Thyroid gland (tissue), 4 donors: ENCODE measurements around the gene ACADSB. TPM values are rescaled to one million over a fixed set of nuclear protein-coding genes. Genes with fewer than 3 reads are reported as not detected.

Source experiments
- DNase-seq, 2 donors: peaks; one replicate each; pipeline ENCODE4 v3.0.0-alpha.2; 2019
- H3K27ac ChIP-seq, 3 donors: fragments of 200-600 bp; sonication (generic); 1 replicate in 2 of 3; 2 replicates in 1 of 3; pipeline ENCODE4 v1.5.1; 2016 to 2019; ENCODE audit warnings: mild to moderate bottlenecking in 1 of 3, moderate library complexity in 1 of 3
- H3K27me3 ChIP-seq: fragments of 200-600 bp; sonication (generic); one replicate; pipeline ENCODE4 v1.5.1; 2019
- H3K36me3 ChIP-seq, 2 donors: fragments of 200-600 bp; sonication (generic); one replicate each; pipeline ENCODE4 v1.5.1; 2016 to 2019
- H3K4me1 ChIP-seq, 2 donors: fragments of 200-600 bp; sonication (generic); one replicate each; pipeline ENCODE4 v1.5.1; 2017 to 2019
- H3K4me3 ChIP-seq, 3 donors: fragments of 200-600 bp; sonication (generic); replicated peaks in 1 of 3; 1 replicate in 2 of 3; 2 replicates in 1 of 3; pipeline ENCODE4 v1.5.1; 2016; ENCODE audit warnings: mild to moderate bottlenecking in 1 of 3
- H3K9me3 ChIP-seq: fragments of 200-600 bp; sonication (generic); one replicate; pipeline ENCODE4 v1.5.1; 2017
- CTCF ChIP-seq, 6 experiments: fragments of 200-600 bp in 3 of 6; fragments of 450-650 bp in 3 of 6; sonication (generic) in 3 of 6; IDR thresholded peaks; one replicate each; pipeline ENCODE4 v1.5.1; 2016 to 2019; ENCODE audit warnings: antibody characterized with exemption in 6 of 6, mild to moderate bottlenecking in 2 of 6, inconsistent platforms in 1 of 6, moderate library complexity in 1 of 6
- POLR2A ChIP-seq, 2 donors: fragments of 450-650 bp; IDR thresholded peaks; one replicate each; pipeline ENCODE4 v1.6.1; 2017; ENCODE audit warnings: antibody characterized with exemption in 2 of 2, mild to moderate bottlenecking in 2 of 2, moderate library complexity in 1 of 2
- WGBS, 2 donors: methylation state at CpG; one replicate each; pipeline ENCODE4 v1.1.5; 2017; 5-methylcytosine and 5-hydroxymethylcytosine counted together
- intact Hi-C: fragments of 100-400 bp; cut with DNase I; formaldehyde crosslinking; loops from one replicate; pipeline ENCODE4 v1.15.1; 2023
- total RNA-seq, 4 donors: library from RNA; depleted of rRNA; stranded (reverse); fragments of >200 nt; gene quantifications; one replicate each; pipeline ENCODE4 v1.2.3, GENCODE V29; 2016

ACADSB gene
- total RNA-seq, 4 donors from 2014 or later, result 14.4 to 23.8 (median 17.5) TPM

- no peak overlapping the region for H3K4me3 ChIP-seq
- peak in 1 of 6 experiments; percentile 27 for TF ChIP-seq CTCF (IDR thresholded peaks at IDR 0.05)
- no peak for TF ChIP-seq POLR2A (IDR thresholded peaks at IDR 0.05)
- DNase-seq, result no peak
- no peak overlapping the region for H3K27ac ChIP-seq
- H3K27me3 ChIP-seq, result no peaks in the 10 kb centered on the region
- peaks cover 0 to 6% of the 10 kb centered on the region in 2 donors for H3K4me1 ChIP-seq
- WGBS, 2 donors, result 60 to 62% methylated on average over 3 of the region's 3 CpGs
- intact Hi-C loops, result no loop called here
- H3K9me3 ChIP-seq, result no peaks in the 10 kb centered on the region
- no peaks in the 10 kb centered on the region for H3K36me3 ChIP-seq
Observed at GRCh38 chr10:123021517-123021916, 12.7 kb downstream of the ACADSB start.

- Histone ChIP-seq H3K4me1 (peaks cover 0 to 6% of the 10 kb centered on the region in 2 donors), H3K27me3 (no peaks in the 10 kb centered on the region), H3K27ac (no peak overlapping the region), H3K4me3 (no peak overlapping the region), H3K36me3 (no peaks in the 10 kb centered on the region), H3K9me3 (no peaks in the 10 kb centered on the region)
- 82 to 83% methylated on average over 2 of the region's 2 CpGs for WGBS, 2 donors
- intact Hi-C loops, result no loop called here
- no peak for DNase-seq
- no peak for TF ChIP-seq CTCF (IDR thresholded peaks at IDR 0.05)
- TF ChIP-seq POLR2A (IDR thresholded peaks at IDR 0.05), result no peak
Observed at GRCh38 chr10:123024540-123024939, 15.7 kb downstream of the ACADSB start.

- intact Hi-C loops, result no loop called here
- Histone ChIP-seq H3K27me3 (no peaks in the 10 kb centered on the region), H3K36me3 (no peaks in the 10 kb centered on the region), H3K9me3 (no peaks in the 10 kb centered on the region), H3K27ac (no peak overlapping the region), H3K4me1 (peaks cover 0 to 6% of the 10 kb centered on the region in 2 donors), H3K4me3 (no peak overlapping the region)
- 49 to 55% methylated on average over 1 of the region's 1 CpG for WGBS, 2 donors
- TF ChIP-seq CTCF (IDR thresholded peaks at IDR 0.05), result no peak
- TF ChIP-seq POLR2A (IDR thresholded peaks at IDR 0.05), result no peak
- no peak for DNase-seq
Observed at GRCh38 chr10:123026302-123026701, 17.5 kb downstream of the ACADSB start.

- Histone ChIP-seq H3K4me3 (no peak overlapping the region), H3K27me3 (no peaks in the 10 kb centered on the region), H3K27ac (no peak overlapping the region), H3K9me3 (no peaks in the 10 kb centered on the region), H3K36me3 (no peaks in the 10 kb centered on the region), H3K4me1 (no peaks in the 10 kb centered on the region)
- no peak for DNase-seq
- intact Hi-C loops, result no loop called here
- TF ChIP-seq CTCF (IDR thresholded peaks at IDR 0.05) (no peak), POLR2A (IDR thresholded peaks at IDR 0.05) (no peak)
Observed at GRCh38 chr10:123027861-123028260, 19.1 kb downstream of the ACADSB start.

GRCh38 chr10:123031124-123031523 is 22.3 kb downstream of the ACADSB start:
- intact Hi-C loops, result no loop called here
- WGBS, 2 donors, result 76 to 87% methylated on average over 1 of the region's 1 CpG
- Histone ChIP-seq H3K27ac (no peak overlapping the region), H3K27me3 (no peaks in the 10 kb centered on the region), H3K9me3 (no peaks in the 10 kb centered on the region), H3K4me1 (no peaks in the 10 kb centered on the region), H3K36me3 (no peaks in the 10 kb centered on the region), H3K4me3 (no peak overlapping the region)
- no peak for DNase-seq
- no peak for TF ChIP-seq POLR2A (IDR thresholded peaks at IDR 0.05)
- no peak for TF ChIP-seq CTCF (IDR thresholded peaks at IDR 0.05)
